Activated naive CD8-positive, alpha-beta T cell (primary cell): ENCODE data around the gene DOCK8.
A peak's percentile ranks its signal among the peaks of the same experiment; 100 is the strongest.

Source experiments
- H3K27ac Mint-ChIP-seq: one replicate; pipeline ENCODE4 v1.8.0; 2021; ENCODE audit warnings: mixed read lengths
- H3K27me3 Mint-ChIP-seq: one replicate; pipeline ENCODE4 v1.8.0; 2021; ENCODE audit warnings: mixed read lengths
- H3K36me3 Mint-ChIP-seq: one replicate; pipeline ENCODE4 v1.8.0; 2021; ENCODE audit warnings: mixed read lengths
- H3K4me1 Mint-ChIP-seq: one replicate; pipeline ENCODE4 v1.8.0; 2021; ENCODE audit warnings: low read depth, mixed read lengths
- H3K4me3 Mint-ChIP-seq: one replicate; pipeline ENCODE4 v1.8.0; 2021; ENCODE audit warnings: mild to moderate bottlenecking, mixed read lengths
- H3K9me3 Mint-ChIP-seq: one replicate; pipeline ENCODE4 v1.8.0; 2021; ENCODE audit warnings: low read depth, mixed read lengths

Gene DOCK8

DNA sequence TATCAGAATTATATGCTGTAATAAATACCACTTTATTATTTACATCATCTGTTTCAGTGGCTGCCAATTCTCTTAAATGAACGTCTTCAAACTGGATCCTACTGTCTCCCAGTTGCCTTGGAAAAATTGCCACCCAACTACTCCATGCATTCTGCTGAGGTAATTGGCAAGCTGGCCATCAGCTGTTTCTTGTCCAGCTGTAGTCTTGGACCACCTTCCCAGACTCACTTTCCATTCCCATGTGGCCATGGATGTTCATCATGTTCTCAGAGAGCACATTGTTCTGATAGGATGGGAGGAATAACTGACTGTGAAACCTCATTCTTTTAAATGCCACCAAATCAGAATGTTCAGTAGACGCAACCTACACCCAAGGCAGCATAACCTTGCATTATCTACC is 157.5 kb downstream of the DOCK8 start:
- H3K4me3 Mint-ChIP-seq, result no peak overlapping the region
- peak overlapping the region; percentile 28 for H3K27ac Mint-ChIP-seq
- no peaks in the 10 kb centered on the region for H3K9me3 Mint-ChIP-seq
- H3K4me1 Mint-ChIP-seq, result peaks cover 3% of the 10 kb centered on the region
- H3K36me3 Mint-ChIP-seq, result peaks cover 10% of the 10 kb centered on the region
- H3K27me3 Mint-ChIP-seq, result no peaks in the 10 kb centered on the region

DNA sequence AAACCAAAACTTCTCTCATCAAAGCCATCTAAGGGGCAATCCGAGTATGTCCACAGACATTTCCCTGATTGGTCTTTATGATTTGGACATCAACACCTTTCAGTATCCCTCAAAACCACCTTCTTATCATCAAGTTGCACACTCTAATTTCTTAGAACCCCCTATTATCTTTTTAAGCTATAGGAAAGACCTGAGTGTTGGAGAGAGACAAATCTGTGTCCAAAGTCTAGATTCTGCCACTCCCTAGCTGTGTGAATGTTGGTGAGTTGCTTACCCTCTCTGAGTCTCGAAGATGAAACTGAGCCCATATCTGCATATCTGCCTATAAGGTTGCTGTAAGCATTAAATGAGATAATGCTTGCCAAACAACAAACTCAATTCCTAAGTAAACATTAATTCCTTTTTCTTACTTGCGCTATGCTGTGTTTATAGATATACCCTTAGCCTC is 159.1 kb downstream of the DOCK8 start:
- peaks cover 11% of the 10 kb centered on the region for H3K4me1 Mint-ChIP-seq
- no peak overlapping the region for H3K27ac Mint-ChIP-seq
- peaks cover 10% of the 10 kb centered on the region for H3K36me3 Mint-ChIP-seq
- no peaks in the 10 kb centered on the region for H3K9me3 Mint-ChIP-seq
- H3K4me3 Mint-ChIP-seq, result no peak overlapping the region
- no peaks in the 10 kb centered on the region for H3K27me3 Mint-ChIP-seq

DNA sequence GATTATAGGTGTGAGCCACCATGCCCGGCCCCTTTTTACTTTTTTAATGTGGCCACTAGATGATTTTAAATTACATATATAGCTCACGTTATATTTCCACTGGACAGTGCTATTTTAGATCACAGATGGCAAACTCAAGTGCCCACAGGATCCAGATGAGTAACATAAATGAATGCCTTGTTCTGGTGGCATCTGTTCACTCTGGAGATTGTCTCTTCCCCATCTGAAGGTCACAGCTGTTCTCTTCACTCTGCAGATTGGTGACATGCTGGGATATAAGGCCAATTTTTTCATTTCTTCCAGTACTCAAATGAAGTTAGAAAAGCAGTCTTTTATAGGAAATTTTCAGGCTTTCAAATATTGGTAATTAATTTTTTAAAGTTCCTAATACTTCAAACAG is 160.1 kb downstream of the DOCK8 start:
- Mint-ChIP-seq H3K4me1 (peaks cover 11% of the 10 kb centered on the region), H3K27me3 (no peaks in the 10 kb centered on the region), H3K36me3 (peaks cover 12% of the 10 kb centered on the region), H3K9me3 (no peaks in the 10 kb centered on the region), H3K4me3 (no peak overlapping the region), H3K27ac (no peak overlapping the region)

- no peak overlapping the region for H3K4me3 Mint-ChIP-seq
- peaks cover 8% of the 10 kb centered on the region for H3K4me1 Mint-ChIP-seq
- H3K9me3 Mint-ChIP-seq, result no peaks in the 10 kb centered on the region
- H3K27ac Mint-ChIP-seq, result no peak overlapping the region
- peaks cover 8% of the 10 kb centered on the region for H3K36me3 Mint-ChIP-seq
- no peaks in the 10 kb centered on the region for H3K27me3 Mint-ChIP-seq
Observed at GRCh38 chr9:376115-376514, 161.4 kb downstream of the DOCK8 start.

- H3K27ac Mint-ChIP-seq, result peak overlapping the region; percentile 62
- peaks cover 9% of the 10 kb centered on the region for H3K36me3 Mint-ChIP-seq
- no peaks in the 10 kb centered on the region for H3K9me3 Mint-ChIP-seq
- no peaks in the 10 kb centered on the region for H3K27me3 Mint-ChIP-seq
- peaks cover 8% of the 10 kb centered on the region for H3K4me1 Mint-ChIP-seq
- H3K4me3 Mint-ChIP-seq, result no peak overlapping the region
Observed at GRCh38 chr9:378263-378662, 163.6 kb downstream of the DOCK8 start.

GRCh38 chr9:382383-382782 is 167.7 kb downstream of the DOCK8 start:
- peaks cover 8% of the 10 kb centered on the region for H3K36me3 Mint-ChIP-seq
- H3K4me1 Mint-ChIP-seq, result peaks cover 8% of the 10 kb centered on the region
- H3K4me3 Mint-ChIP-seq, result no peak overlapping the region
- no peaks in the 10 kb centered on the region for H3K27me3 Mint-ChIP-seq
- H3K27ac Mint-ChIP-seq, result peak overlapping the region; percentile 34
- H3K9me3 Mint-ChIP-seq, result no peaks in the 10 kb centered on the region

DNA sequence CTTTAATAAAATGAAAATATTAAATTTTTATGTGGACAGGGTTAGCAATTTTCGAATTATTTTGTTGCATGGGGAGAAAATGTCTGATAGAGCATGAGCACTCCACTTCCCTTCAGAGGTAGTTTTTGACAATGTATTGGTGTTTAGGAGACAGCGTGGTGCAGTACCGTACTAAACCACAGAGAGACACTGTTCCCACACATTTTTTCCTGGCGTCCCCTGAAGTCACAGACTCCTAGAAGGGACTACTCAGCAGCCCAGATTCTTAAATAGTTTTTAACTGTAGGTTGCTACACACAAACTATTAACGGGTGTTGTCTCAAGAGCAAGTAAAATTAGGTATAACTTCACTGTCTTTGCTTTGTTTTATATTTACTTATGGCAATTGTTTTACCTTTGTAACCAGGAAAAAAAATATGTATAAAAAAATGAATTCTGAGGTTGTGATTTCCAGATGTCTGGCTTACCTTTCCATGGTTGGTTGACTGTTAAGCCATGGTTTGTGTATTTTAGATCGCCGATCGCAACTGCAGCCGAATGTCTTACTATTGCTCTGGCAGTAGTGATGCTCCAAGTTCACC is 171.2 kb downstream of the DOCK8 start:
- Mint-ChIP-seq H3K36me3 (peaks cover 7% of the 10 kb centered on the region), H3K27me3 (no peaks in the 10 kb centered on the region), H3K4me1 (no peaks in the 10 kb centered on the region), H3K27ac (peak overlapping the region; percentile 8), H3K9me3 (no peaks in the 10 kb centered on the region), H3K4me3 (no peak overlapping the region)

- no peaks in the 10 kb centered on the region for H3K4me1 Mint-ChIP-seq
- H3K36me3 Mint-ChIP-seq, result peaks cover 6% of the 10 kb centered on the region
- H3K4me3 Mint-ChIP-seq, result no peak overlapping the region
- no peaks in the 10 kb centered on the region for H3K9me3 Mint-ChIP-seq
- H3K27me3 Mint-ChIP-seq, result no peaks in the 10 kb centered on the region
- H3K27ac Mint-ChIP-seq, result peak overlapping the region; percentile 58
Observed at GRCh38 chr9:389159-389558, 174.5 kb downstream of the DOCK8 start.

DNA sequence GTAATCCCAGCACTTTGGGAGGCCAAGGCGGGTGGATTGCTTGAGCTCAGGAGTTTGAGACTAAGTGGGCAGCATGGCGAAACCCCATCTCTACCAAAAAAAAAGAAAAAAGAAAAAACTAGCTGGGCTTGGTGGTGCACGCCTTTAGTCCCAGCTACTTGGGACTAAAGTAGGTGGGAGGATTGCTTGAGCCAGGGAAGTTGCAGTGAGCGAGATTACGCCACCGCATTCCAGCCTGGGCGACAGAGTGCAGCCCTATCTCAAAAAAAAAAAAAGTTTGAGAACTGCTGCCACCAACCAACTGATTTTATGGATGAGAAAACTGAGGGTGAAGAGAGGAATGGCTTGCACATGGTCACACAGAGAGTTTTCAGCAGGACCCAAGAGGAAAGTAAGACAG is 175.1 kb downstream of the DOCK8 start:
- Mint-ChIP-seq H3K4me1 (no peaks in the 10 kb centered on the region), H3K27me3 (no peaks in the 10 kb centered on the region), H3K36me3 (peaks cover 6% of the 10 kb centered on the region), H3K27ac (no peak overlapping the region), H3K9me3 (no peaks in the 10 kb centered on the region), H3K4me3 (no peak overlapping the region)

- Mint-ChIP-seq H3K9me3 (no peaks in the 10 kb centered on the region), H3K27ac (peak overlapping the region; percentile 50), H3K4me1 (no peaks in the 10 kb centered on the region), H3K27me3 (no peaks in the 10 kb centered on the region), H3K4me3 (no peak overlapping the region), H3K36me3 (peaks cover 6% of the 10 kb centered on the region)
Observed at GRCh38 chr9:392077-392804, 177.6 kb downstream of the DOCK8 start.

DNA sequence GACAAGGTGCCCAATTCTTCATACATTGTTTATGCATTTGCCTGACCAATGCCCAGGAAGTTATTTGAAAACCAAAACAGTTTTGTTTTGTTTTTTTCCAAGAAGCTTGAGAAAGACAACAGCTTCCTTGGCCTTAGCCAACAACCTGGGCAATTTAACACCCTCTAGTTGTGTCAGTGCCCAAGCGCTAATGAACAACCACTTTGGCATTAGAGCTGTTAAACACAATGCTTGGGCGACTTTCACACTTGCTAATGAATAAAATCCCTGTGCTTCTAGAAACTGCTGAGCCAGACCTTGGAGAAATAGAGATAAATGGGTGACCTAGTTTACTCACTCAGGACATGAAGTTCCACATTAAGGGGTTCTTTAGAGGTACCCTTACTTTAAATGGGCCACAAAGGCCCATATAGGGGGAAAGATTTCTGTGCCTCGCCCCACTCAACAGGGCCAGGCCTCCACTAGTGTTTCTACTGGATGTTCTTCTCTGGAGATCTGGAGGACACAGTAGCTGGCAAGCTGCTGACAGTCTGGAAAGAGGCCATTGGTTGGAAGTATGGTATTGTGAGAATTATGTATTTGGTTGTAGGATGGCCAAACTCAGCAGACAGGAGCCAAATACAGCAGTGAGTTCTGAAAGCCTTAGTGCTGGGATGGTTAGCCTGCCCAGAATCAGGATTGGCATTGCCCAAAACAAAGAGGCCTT is 179.8 kb downstream of the DOCK8 start:
- no peak overlapping the region for H3K4me3 Mint-ChIP-seq
- peaks cover 11% of the 10 kb centered on the region for H3K36me3 Mint-ChIP-seq
- H3K4me1 Mint-ChIP-seq, result no peaks in the 10 kb centered on the region
- no peaks in the 10 kb centered on the region for H3K9me3 Mint-ChIP-seq
- no peaks in the 10 kb centered on the region for H3K27me3 Mint-ChIP-seq
- peak overlapping the region; percentile 46 for H3K27ac Mint-ChIP-seq

DNA sequence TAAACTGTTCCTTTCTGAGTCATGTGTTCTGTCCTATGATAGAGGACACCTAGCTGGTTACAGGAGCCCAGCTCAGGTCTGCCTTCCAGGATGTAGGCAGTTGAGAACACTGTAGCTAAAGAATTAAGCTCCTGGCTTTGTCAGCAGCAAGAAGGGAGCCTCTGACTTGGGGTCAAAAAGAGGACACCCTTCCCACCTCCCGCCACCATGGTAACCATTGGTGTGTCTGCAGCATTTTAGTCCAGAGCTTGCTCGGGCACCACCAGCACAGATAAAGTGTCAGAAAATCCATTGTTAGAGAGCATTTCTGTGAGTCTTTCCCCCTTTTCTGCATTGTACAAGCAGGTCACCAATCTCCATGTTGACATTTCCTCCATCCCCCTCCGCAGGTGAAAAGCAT is 181.7 kb downstream of the DOCK8 start:
- H3K27ac Mint-ChIP-seq, result peak overlapping the region; percentile 35
- no peaks in the 10 kb centered on the region for H3K27me3 Mint-ChIP-seq
- H3K9me3 Mint-ChIP-seq, result no peaks in the 10 kb centered on the region
- H3K36me3 Mint-ChIP-seq, result peaks cover 8% of the 10 kb centered on the region
- H3K4me1 Mint-ChIP-seq, result no peaks in the 10 kb centered on the region
- no peak overlapping the region for H3K4me3 Mint-ChIP-seq

GRCh38 chr9:398085-398484 is 183.4 kb downstream of the DOCK8 start:
- no peaks in the 10 kb centered on the region for H3K27me3 Mint-ChIP-seq
- no peaks in the 10 kb centered on the region for H3K4me1 Mint-ChIP-seq
- peaks cover 13% of the 10 kb centered on the region for H3K36me3 Mint-ChIP-seq
- H3K4me3 Mint-ChIP-seq, result no peak overlapping the region
- no peak overlapping the region for H3K27ac Mint-ChIP-seq
- no peaks in the 10 kb centered on the region for H3K9me3 Mint-ChIP-seq

DNA sequence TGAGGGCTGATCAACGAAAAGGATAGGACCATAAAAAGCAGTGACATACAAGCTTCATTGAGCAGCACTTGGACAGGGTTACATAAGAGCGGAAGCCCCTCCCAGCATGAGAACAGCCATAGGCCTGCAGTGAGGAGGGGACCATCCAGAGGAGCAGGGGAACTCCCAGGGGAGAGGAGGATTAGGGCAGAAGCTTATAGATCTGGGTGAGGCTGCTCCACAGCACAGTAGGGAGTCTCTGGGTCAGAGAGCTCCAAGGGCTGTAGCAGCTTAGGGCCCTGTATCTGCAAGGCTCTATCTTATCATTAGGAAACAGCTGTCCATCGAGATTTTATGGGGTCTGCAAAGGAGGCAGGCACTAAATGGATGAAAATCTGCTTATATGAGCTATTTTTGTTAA is 186.6 kb downstream of the DOCK8 start:
- Mint-ChIP-seq H3K27me3 (no peaks in the 10 kb centered on the region), H3K4me1 (no peaks in the 10 kb centered on the region), H3K9me3 (no peaks in the 10 kb centered on the region), H3K27ac (peak overlapping the region; percentile 43), H3K36me3 (peaks cover 17% of the 10 kb centered on the region), H3K4me3 (no peak overlapping the region)

GRCh38 chr9:404234-404633 is 189.6 kb downstream of the DOCK8 start:
- no peak overlapping the region for H3K4me3 Mint-ChIP-seq
- peak overlapping the region; percentile 35 for H3K27ac Mint-ChIP-seq
- H3K36me3 Mint-ChIP-seq, result peaks cover 33% of the 10 kb centered on the region
- H3K9me3 Mint-ChIP-seq, result no peaks in the 10 kb centered on the region
- H3K4me1 Mint-ChIP-seq, result no peaks in the 10 kb centered on the region
- no peaks in the 10 kb centered on the region for H3K27me3 Mint-ChIP-seq
